BLaER1 treated with 17β-estradiol and CSF1 and Interleukin-3, amounts not matched to agents 10 nM and 100 nM (cell line): ENCODE measurements around the gene GPSM3.
"Not testable (repeated sequence)": the region's sequence is repeated elsewhere in the genome, so short reads cannot be mapped to it uniquely, and the experiment has no call there.

ENCODE experiments used
- H3K27ac ChIP-seq, 11 experiments: shearing (Covaris generic); formaldehyde crosslinking; 2 replicates each; pipeline ENCODE4 v1.8.1; 2022
- H3K27me3 ChIP-seq, 11 experiments: shearing (Covaris generic); formaldehyde crosslinking; 2 replicates each; pipeline ENCODE4 v1.8.1; 2022
- H3K36me3 ChIP-seq, 11 experiments: shearing (Covaris generic); formaldehyde crosslinking; 2 replicates each; pipeline ENCODE4 v1.8.1; 2022
- H3K4me1 ChIP-seq, 10 experiments: shearing (Covaris generic); formaldehyde crosslinking; 2 replicates each; pipeline ENCODE4 v1.8.1; 2022
- H3K4me2 ChIP-seq, 11 experiments: shearing (Covaris generic); formaldehyde crosslinking; 2 replicates each; pipeline ENCODE4 v1.8.1; 2022
- H3K4me3 ChIP-seq, 10 experiments: shearing (Covaris generic); formaldehyde crosslinking; 2 replicates each; pipeline ENCODE4 v1.8.1; 2022
- H3K9ac ChIP-seq, 11 experiments: shearing (Covaris generic); formaldehyde crosslinking; 2 replicates each; pipeline ENCODE4 v1.8.1; 2022
- H3K9me3 ChIP-seq, 11 experiments: shearing (Covaris generic); formaldehyde crosslinking; replicated peaks in 1 of 11; 2 replicates each; pipeline ENCODE4 v1.8.1; 2022
- H4K20me1 ChIP-seq, 11 experiments: shearing (Covaris generic); formaldehyde crosslinking; 2 replicates each; pipeline ENCODE4 v1.8.1; 2022
- Cebpa-rat ChIP-seq, 11 experiments: shearing (Covaris generic); IDR thresholded peaks; 2 replicates each; pipeline ENCODE4 v1.8.1; 2022

Gene GPSM3

DNA sequence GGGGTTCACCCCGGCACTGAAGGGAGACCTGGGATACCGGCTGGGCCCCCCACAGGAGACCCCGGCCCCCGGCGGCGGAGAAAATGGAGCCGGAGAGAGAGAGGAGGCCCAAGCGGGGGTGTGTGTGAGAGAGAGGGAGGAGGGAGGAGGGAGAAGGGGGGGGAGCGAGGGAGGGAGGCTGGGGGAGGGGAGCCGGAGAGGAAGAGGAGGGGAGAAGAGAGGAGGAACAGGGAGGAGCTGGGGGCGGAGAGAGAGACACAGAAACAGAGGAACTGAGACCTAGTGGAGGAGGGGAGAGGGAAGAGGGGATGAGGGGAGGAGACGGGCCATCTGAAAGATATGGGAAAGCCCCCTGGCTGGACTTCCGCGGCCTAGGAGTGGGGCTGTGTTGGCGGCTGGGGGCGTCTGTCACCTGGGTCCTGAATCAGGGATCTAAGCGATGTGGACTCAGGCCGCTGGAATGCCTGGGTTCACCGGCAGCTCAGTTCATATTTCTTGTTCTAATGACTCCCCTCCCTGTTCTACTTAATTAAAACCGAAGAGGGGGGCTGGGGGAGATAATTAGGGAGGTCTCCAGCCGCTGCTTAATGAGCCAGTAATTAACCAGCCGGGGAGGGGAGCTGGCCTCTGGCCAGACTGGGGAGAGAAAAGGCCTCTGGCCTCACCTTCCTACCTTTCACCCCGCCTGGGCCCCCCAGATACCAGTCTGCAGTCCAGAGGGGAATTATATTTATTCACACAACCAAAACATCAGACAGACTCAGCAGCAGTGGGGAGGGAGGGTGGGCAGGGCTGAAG lies 2.2 kb downstream of the GPSM3 start, which contains the start of gene PBX2:
TSS of gene PBX2 (minus strand) at position 149 of the 798 bp plus-strand sequence. CDS start 287 bp downstream, outside the sequence.
- TF ChIP-seq Cebpa-rat (IDR thresholded peaks at IDR 0.05): no peak
- H3K4me1 ChIP-seq: peaks cover 56 to 83% (median 74%) of the 10 kb centered on the region in 10 experiments
- peaks cover 22 to 33% (median 28%) of the 10 kb centered on the region in 11 experiments for H3K36me3 ChIP-seq
- no peaks in the 10 kb centered on the region for H3K27me3 ChIP-seq
- H3K4me3 ChIP-seq: peak within 1 kb of the TSS; percentile 77 to 91 (median 82)
- peak within 1 kb of the TSS; percentile 89 to 99 (median 97) for H3K27ac ChIP-seq
- peak within 1 kb of the TSS; percentile 92 to 97 (median 94) for H3K9ac ChIP-seq
- peak within 1 kb of the TSS; percentile 96 to 100 (median 100) for H3K4me2 ChIP-seq
- H3K9me3 ChIP-seq: no peaks in the 10 kb centered on the region
- H4K20me1 ChIP-seq: peaks cover 0 to 22% (median 7%) of the 10 kb centered on the region in 11 experiments; a peak in 8 of 22 replicates

DNA sequence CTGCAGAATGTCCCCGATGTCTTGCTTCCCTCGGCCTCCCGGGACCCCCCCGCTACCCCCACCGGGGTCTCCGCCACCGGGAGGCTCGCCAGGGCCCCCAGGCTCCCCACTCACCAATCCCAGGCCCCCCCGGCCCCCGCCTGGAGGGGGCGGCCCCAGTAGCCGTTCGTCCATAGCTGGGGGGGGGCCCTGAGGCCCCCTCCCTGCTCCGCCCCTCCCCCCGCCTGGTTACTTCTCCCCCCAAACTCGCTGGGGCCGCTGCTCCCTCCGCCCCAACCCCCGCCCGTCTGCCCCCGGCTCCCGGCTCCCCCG lies 2.7 kb downstream of the GPSM3 start:
- H3K9ac ChIP-seq: peak overlapping the region; percentile 92 to 97 (median 94)
- H3K36me3 ChIP-seq: peaks cover 22 to 33% (median 28%) of the 10 kb centered on the region in 11 experiments
- H3K27ac ChIP-seq: peak overlapping the region; percentile 88 to 99 (median 97)
- TF ChIP-seq Cebpa-rat (IDR thresholded peaks at IDR 0.05): no peak
- H3K4me1 ChIP-seq: peaks cover 53 to 77% (median 68%) of the 10 kb centered on the region in 10 experiments
- H3K27me3 ChIP-seq: no peaks in the 10 kb centered on the region
- H4K20me1 ChIP-seq: peaks cover 0 to 22% (median 7%) of the 10 kb centered on the region in 11 experiments; a peak in 8 of 22 replicates
- peak overlapping the region; percentile 77 to 91 (median 82) for H3K4me3 ChIP-seq
- H3K9me3 ChIP-seq: no peaks in the 10 kb centered on the region
- peak overlapping the region; percentile 91 to 100 (median 98) for H3K4me2 ChIP-seq

DNA sequence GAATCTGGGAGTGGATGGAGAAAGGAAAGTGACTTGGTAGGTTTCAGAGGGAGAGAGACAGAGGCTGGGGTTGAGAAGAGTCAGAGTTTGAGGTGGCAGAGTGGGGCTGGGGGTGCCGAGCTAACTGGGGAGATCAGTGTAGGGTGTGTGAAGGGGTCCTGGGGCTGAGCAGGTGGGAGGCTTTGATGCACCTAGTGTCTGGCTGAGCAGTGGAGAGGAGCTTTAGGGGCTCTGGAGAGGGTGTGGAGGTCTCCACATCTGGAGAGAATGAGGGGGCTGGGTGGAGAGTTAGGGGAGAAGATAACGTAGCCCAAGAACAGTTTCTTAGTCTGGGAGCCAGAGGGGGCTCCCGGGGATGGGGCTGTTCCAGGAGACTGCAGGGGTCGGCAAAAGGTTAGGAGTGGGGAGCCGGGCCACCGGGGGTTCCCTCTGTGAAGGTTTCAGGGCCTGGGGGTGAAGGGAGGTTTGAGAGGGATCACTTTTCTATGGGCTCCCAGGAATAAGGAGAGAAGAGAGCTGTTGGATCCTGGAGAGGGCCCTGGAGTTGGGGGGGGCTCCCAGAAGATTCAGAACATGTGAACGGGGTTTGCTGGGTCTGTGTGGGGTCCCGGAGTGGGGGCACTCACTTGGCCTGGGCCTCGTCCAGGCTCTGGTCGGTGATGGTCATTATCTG lies 3.2 kb downstream of the GPSM3 start:
- H3K36me3 ChIP-seq: peaks cover 23 to 36% (median 31%) of the 10 kb centered on the region in 11 experiments
- peaks cover 50 to 72% (median 63%) of the 10 kb centered on the region in 10 experiments for H3K4me1 ChIP-seq
- peak overlapping the region; percentile 77 to 91 (median 82) for H3K4me3 ChIP-seq
- no peak for TF ChIP-seq Cebpa-rat (IDR thresholded peaks at IDR 0.05)
- peak overlapping the region; percentile 92 to 97 (median 94) for H3K9ac ChIP-seq
- H3K9me3 ChIP-seq: no peaks in the 10 kb centered on the region
- H3K27me3 ChIP-seq: no peaks in the 10 kb centered on the region
- peak overlapping the region; percentile 88 to 99 (median 97) for H3K27ac ChIP-seq
- peaks cover 0 to 24% (median 7%) of the 10 kb centered on the region in 11 experiments; a peak in 9 of 22 replicates for H4K20me1 ChIP-seq
- H3K4me2 ChIP-seq: peak overlapping the region; percentile 91 to 100 (median 98)

DNA sequence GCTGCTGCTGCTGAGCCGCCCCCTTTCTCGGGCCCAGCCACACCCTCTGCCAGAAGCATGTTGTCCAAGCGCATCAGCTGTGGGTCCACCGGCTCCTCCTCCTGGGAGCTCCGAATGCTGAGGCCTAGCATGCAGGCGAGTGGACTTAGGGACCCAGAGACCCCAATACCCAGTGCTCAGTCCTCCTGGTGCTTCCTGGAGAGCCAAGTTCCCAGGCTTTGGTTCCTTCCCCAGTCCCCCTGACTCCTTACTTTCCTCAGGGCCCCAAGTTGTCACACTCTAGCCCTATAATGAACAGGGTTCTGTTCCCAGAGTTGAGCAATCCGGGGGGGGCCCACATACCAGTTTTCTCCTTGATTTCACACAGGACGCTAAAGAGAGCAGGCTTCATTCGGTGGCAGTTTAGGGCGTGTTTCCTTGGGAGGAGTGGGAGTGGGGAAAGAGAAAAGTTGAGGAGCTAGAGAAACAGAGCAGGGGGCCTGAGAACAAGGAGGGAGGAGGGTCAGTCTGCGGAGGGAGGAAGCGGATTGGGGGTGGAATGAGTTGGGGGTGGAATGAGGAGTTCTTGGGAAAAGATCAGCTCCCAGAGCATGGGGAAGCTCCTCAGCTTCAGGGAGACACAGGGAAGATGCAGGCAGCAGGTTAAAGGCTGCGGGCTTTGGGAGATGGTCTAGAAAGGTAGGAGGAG lies 3.9 kb downstream of the GPSM3 start:
- Histone ChIP-seq H3K9me3 (no peaks in the 10 kb centered on the region), H3K36me3 (peaks cover 30 to 43% (median 38%) of the 10 kb centered on the region in 11 experiments), H3K27ac (peak overlapping the region; percentile 88 to 99 (median 97); a peak in 21 of 22 replicates), H3K4me1 (peaks cover 50 to 65% (median 60%) of the 10 kb centered on the region in 10 experiments), H3K4me3 (peak overlapping the region; percentile 77 to 91 (median 82)), H4K20me1 (peaks cover 0 to 30% (median 7%) of the 10 kb centered on the region in 11 experiments; a peak in 9 of 22 replicates), H3K9ac (peak overlapping the region; percentile 92 to 97 (median 94)), H3K4me2 (peak overlapping the region; percentile 91 to 100 (median 98)), H3K27me3 (no peaks in the 10 kb centered on the region)
- no peak for TF ChIP-seq Cebpa-rat (IDR thresholded peaks at IDR 0.05)

DNA sequence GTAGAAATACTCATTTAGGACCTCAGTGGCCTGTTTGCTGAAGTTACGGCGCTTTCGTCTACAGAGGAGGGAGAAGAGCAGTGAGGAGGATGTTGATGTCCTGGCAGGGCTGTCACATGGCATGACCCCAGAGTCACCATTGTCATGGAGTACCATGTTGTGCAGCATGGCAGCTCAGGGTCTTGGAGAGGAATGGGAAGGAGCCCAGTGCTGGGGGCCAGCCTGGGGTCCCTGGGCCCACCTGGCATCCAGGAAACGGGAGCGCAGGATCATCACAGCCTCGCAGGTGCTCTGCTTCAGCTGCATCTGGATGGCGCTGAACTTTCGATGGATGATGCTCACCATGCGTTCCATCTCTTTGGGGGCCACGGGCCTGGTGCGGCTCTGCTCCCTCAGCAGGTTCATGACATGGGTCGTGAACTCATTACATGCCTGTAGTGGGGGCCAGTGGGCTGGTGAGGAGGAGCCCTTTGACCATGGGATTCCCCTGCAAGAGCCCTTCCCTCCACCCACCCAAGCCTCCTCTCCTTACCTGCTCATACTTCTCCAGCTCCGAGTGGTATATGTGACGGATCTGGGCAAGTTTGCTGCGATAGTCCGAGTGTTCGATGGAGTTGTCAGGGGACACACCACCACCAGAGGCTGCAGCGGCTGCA lies 4.6 kb downstream of the GPSM3 start:
- not testable (repeated sequence) for H3K9me3 ChIP-seq, H3K27me3 ChIP-seq
- H3K36me3 ChIP-seq: peaks cover 37 to 49% (median 44%) of the 10 kb centered on the region in 11 experiments
- H3K27ac ChIP-seq: peak overlapping the region in 5 of 11 experiments; percentile 94 to 99 (median 97); a peak in 4 of 22 replicates
- H4K20me1 ChIP-seq: peaks cover 0 to 33% (median 7%) of the 10 kb centered on the region in 11 experiments; a peak in 9 of 22 replicates
- H3K4me2 ChIP-seq: peak overlapping the region; percentile 91 to 100 (median 98)
- H3K4me3 ChIP-seq: peak overlapping the region; percentile 48 to 91 (median 82); a peak in 16 of 20 replicates
- peak overlapping the region; percentile 92 to 97 (median 94); a peak in 16 of 22 replicates for H3K9ac ChIP-seq
- H3K4me1 ChIP-seq: peaks cover 49 to 61% (median 57%) of the 10 kb centered on the region in 10 experiments

DNA sequence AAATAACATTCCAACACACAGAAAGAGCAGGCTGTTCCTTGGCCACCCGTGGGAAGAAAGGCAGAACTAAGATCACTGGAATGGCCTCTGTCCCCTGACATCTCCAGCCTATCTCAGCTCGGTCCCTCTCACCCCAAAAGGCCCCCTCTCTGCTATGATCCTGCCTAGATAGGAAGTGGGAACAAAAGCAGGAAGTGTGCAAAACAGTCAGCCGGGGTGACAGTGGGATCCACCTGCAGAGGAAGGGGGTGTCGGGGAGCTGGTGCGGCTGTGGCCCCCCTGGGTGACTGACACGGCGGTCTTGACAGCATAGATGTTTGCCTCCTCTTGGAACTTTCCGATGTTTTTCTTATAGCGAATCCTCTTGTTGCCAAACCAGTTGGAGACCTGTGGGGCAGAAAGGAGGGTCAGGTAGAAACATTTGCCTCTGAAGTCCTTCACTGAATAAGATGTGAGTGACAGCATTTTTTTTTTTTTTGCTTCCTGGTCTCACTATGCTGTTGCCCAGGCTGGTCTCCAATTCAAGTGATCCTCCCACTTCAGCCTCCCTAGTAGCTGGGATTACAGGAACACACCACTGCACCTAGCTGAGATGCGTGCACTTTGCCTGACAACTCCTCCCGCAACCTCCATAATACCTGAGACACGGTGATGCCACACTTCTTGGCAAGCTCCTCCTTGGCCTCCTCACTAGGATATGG lies 5.3 kb downstream of the GPSM3 start:
- TF ChIP-seq Cebpa-rat (IDR thresholded peaks at IDR 0.05): no peak
- peak overlapping the region; percentile 91 to 100 (median 98) for H3K4me2 ChIP-seq
- H3K27me3 ChIP-seq: no peaks in the 10 kb centered on the region
- H3K27ac ChIP-seq: peak overlapping the region in 10 of 11 experiments; percentile 2 to 55 (median 38); a peak in 15 of 22 replicates
- H3K9me3 ChIP-seq: no peaks in the 10 kb centered on the region
- H3K9ac ChIP-seq: peak overlapping the region; percentile 5 to 96 (median 56); a peak in 19 of 22 replicates
- H3K4me1 ChIP-seq: peaks cover 49 to 67% (median 55%) of the 10 kb centered on the region in 10 experiments
- peaks cover 0 to 37% (median 7%) of the 10 kb centered on the region in 11 experiments; a peak in 9 of 22 replicates for H4K20me1 ChIP-seq
- peaks cover 44 to 56% (median 51%) of the 10 kb centered on the region in 11 experiments for H3K36me3 ChIP-seq
- H3K4me3 ChIP-seq: peak overlapping the region; percentile 5 to 91 (median 78); a peak in 15 of 20 replicates

DNA sequence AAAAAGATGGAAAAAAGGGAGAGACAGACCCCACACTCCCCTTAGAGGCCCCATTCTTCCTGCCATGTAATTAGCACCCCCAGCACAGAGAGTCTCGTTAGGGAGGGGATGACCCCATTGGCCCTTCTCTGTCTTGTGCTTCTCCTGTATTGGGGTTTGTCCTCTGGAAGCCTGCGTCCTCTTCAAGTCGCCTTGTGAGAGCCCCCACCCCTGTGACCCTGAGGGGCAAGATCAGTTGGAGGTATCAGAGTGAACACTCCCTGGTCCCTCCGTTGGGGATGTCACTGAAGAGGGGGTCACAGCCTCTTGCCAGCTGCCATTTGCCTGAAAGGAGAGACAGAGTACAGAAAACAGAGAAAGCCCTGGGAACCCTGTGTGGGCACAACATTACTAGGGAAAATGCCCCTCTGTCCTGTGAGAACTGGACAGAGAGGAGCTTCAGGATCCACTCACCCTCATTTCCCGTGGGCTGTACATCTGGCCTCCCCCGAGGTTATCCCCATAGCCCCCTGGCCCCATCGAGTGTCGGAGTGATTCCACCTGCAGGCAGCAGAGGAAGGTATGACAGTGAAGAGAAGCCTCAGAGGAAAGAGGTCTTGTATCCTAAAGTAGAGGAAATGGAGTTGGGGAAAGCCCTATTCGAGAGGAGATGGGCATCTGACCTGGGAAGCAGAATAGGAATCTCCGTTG lies 6.1 kb downstream of the GPSM3 start:
- peak overlapping the region in 10 of 11 experiments; percentile 2 to 55 (median 38); a peak in 15 of 22 replicates for H3K27ac ChIP-seq
- peaks cover 0 to 37% (median 7%) of the 10 kb centered on the region in 11 experiments; a peak in 9 of 22 replicates for H4K20me1 ChIP-seq
- not testable (repeated sequence) for H3K27me3 ChIP-seq, H3K9me3 ChIP-seq
- H3K4me3 ChIP-seq: peak overlapping the region in 5 of 10 experiments; percentile 48 to 91 (median 83); a peak in 9 of 20 replicates
- H3K9ac ChIP-seq: peak overlapping the region; percentile 5 to 96 (median 56); a peak in 19 of 22 replicates
- H3K4me1 ChIP-seq: peaks cover 43 to 72% (median 55%) of the 10 kb centered on the region in 10 experiments
- H3K36me3 ChIP-seq: peaks cover 51 to 64% (median 60%) of the 10 kb centered on the region in 11 experiments
- peak overlapping the region; percentile 91 to 100 (median 98) for H3K4me2 ChIP-seq

DNA sequence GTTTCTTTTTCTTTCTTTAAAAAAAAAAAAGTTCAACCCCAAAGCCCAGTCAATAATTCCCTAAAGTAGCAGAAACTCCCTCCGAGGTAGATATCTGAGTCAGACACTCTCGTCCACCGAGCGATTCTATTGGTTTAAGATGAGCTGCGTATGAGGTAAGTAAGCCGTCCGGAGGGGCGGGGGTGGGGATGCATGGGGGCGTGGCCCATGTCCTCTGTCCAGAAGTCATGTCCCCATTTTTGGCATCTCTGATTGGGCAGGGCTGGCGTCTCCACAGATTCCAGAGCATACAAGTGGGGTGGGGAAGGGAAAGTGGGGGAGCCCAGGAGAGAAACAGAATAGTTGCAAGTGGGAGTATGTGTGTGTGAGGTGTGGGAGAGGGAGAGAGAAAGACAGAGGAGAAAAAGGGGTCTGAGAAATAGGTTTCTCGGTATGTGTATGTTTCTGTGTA lies 6.7 kb downstream of the GPSM3 start:
- not testable (repeated sequence) for H3K27ac ChIP-seq, H3K4me3 ChIP-seq, H3K27me3 ChIP-seq, H3K9me3 ChIP-seq
- Histone ChIP-seq H3K9ac (peak overlapping the region in 4 of 11 experiments; percentile 44 to 96 (median 78); a peak in 5 of 22 replicates), H3K4me1 (peaks cover 38 to 73% (median 54%) of the 10 kb centered on the region in 10 experiments), H3K4me2 (peak overlapping the region in 5 of 11 experiments; percentile 5 to 99 (median 97); a peak in 7 of 22 replicates), H4K20me1 (peaks cover 0 to 37% (median 7%) of the 10 kb centered on the region in 11 experiments; a peak in 9 of 22 replicates), H3K36me3 (peaks cover 57 to 69% (median 65%) of the 10 kb centered on the region in 11 experiments)
